ENCODE data around the gene NCKAP1.
"Not testable (repeated sequence)": the region's sequence is repeated elsewhere in the genome, so short reads cannot be mapped to it uniquely, and the experiment has no call there.

Gene NCKAP1

DNA sequence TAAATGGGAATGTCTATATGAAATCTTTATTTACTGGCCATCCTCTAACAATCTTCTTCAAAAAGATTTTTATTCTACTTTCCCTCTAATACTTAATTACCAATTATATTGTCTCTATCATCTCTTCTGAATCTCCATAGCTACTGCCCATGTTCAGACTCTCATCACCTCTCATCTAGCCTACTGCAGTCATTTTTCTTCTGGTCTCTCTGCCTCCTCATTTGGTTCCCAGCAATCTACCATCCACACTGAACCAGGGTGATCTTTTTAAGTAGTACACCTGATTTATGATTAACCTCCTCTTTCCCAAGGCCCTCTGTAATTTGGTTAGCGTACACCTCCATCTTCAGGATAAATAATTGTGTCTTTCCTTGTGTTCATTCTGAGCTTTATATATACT is 57.6 kb downstream of the NCKAP1 start:
- FAIRE-seq, result no peak
- TF ChIP-seq POLR2AphosphoS5 (IDR thresholded peaks at IDR 0.05; ENCODE audit: low read depth, low read length) (no peak), TAF1 (IDR thresholded peaks at IDR 0.05; ENCODE audit: borderline replicate concordance, low read depth, low read length) (no peak), POLR2A (IDR thresholded peaks at IDR 0.05; ENCODE audit: low read depth, low read length) (no peak)
- no peak for DNase-seq (ENCODE audit: insufficient read length)

DNA sequence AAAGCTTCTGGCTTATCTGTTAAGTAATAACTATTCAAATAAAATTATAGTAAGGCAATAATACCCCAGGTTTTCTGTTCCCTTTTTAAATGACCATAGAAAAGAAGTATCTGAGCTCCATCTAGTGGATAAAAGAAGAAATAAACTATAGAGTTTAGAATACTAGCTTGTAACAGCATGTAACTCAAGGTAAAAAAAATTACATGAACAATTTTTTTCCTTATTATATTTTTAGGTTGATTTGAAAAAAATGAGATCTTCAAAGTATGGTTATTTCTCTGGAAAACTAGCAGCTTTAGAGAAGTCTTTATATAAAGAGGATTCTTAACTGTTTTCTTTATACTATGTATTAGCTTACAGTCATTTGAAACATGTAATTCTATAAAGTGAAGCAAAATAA is 58.1 kb downstream of the NCKAP1 start:
- TF ChIP-seq POLR2A (IDR thresholded peaks at IDR 0.05; ENCODE audit: low read depth, low read length), result no peak
- TF ChIP-seq TAF1 (IDR thresholded peaks at IDR 0.05; ENCODE audit: borderline replicate concordance, low read depth, low read length), result no peak
- FAIRE-seq (no peak), DNase-seq (ENCODE audit: insufficient read length) (no peak)

DNA sequence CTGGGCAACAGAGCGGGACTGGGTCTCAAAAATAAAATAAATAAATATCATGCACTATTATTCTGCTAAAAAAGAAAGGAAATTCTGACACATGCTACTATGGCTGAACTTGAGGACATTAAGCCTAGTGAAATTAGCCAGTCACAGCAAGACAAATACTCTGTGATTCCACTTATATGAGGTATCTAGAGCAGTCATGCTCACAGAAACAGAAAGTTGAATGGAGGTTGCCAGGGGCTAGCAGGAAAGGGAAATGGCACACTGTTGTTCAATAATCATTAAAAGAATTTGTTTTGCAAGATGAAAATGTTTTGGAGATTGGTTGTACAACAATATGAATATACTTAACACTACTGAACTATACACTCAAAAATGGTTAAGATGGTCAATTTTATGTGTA is 60.8 kb downstream of the NCKAP1 start:
- DNase-seq (ENCODE audit: insufficient read length) (no peak), FAIRE-seq (peak; percentile 53)
- TF ChIP-seq POLR2A (IDR thresholded peaks at IDR 0.05; ENCODE audit: low read depth, low read length) (no peak), TAF1 (IDR thresholded peaks at IDR 0.05; ENCODE audit: borderline replicate concordance, low read depth, low read length) (no peak)

DNA sequence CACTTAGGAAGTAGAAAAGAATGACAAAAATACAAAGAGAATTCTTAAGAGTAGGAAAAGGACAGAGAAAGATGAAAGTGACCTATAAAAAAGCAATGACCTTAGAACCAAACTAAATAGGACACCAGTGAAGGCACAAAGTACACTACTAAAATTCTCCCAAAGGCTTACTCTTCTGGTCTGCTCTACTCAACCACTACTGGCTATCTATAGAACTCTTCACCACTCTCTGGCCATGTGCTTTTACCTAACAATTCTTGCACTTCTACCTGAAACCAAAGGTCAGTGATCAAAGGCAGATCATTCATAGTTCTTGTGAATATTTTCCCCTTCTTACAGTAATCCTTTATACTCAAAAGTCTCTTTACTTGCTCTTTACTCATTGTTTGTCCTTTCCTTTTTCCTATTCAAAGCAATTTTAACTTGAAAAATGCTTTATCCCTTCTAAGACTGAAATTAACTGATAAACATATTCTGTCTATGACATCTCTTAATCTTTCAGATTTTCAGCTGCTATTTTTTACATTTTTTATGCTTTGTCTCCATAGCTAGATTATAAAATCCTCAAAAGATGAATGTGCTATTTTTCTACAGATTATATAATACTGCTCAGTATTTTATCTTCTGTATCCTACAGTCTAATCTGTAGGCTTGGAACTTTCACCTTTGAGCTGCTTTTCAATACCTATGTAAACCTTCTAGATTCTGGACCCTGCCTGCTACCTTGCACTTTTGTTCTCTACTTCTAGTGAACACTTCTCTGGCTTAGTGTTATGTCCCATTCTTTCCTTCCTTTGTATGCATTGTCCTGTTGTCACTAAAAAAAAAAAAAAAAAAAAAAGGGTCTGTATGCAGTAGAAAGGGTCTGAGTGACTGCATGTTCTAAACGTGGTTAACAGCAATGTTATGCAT is 64.6 kb downstream of the NCKAP1 start:
- no peak for DNase-seq (ENCODE audit: insufficient read length)
- no peak for TF ChIP-seq TAF1 (IDR thresholded peaks at IDR 0.05; ENCODE audit: borderline replicate concordance, low read depth, low read length)
- no peak for TF ChIP-seq POLR2A (IDR thresholded peaks at IDR 0.05; ENCODE audit: low read depth, low read length)
- FAIRE-seq, result no peak

DNA sequence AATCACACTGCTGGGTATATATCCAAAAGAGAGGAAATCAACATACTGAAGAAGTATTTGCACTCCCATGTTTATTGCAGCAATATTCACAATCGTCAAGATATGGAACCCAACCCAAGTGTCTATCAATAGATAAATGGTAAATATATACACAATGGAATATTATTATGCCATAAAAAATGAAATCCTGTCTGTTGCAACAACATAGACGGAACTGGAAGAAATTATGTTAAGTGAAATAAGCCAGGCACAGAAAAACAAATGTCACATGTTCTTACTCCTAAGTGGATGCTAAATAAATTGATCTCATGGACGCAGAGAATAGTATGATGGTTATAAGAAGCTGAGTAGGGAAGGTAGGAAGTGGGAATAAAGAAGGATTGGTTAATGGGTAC is 65.7 kb downstream of the NCKAP1 start:
- FAIRE-seq (no peak), DNase-seq (ENCODE audit: insufficient read length) (no peak)
- TF ChIP-seq TAF1 (IDR thresholded peaks at IDR 0.05; ENCODE audit: borderline replicate concordance, low read depth, low read length) (no peak), POLR2A (IDR thresholded peaks at IDR 0.05; ENCODE audit: low read depth, low read length) (no peak)

DNA sequence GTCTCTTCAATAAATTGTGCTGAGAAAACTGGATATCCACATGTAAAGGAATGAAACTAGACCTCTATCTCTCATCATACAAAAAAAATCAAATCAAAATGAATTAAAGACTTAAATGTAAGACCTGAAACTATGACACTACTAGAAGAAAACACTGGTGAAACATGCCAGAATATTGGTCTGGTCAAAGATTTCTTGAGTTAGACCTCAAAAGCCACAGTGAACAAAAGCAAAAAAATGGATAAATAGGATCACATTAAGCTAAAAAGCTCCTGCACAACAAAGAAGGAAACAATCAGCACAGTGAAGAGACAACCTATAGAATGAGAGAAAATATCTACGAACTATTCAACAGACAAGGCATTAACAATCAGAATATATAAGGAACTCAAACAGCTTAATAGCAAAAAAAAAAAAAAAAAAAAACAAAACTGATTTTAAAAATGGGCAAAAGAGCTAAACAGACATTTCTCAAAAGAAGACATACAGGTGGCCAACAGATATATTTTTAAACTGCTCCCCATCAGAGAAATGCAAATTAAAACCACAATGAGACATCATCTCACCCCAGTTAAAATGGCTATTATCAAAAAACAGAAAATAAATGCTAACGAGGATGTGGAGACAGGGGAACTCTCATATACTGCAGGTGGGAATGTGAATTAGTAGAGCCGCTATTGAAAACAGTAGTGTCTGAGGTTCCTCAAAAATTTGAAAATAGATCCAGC is 66.3 kb downstream of the NCKAP1 start:
- DNase-seq (ENCODE audit: insufficient read length) (no peak), FAIRE-seq (no peak)
- TF ChIP-seq POLR2A (IDR thresholded peaks at IDR 0.05; ENCODE audit: low read depth, low read length), result no peak
- no peak for TF ChIP-seq TAF1 (IDR thresholded peaks at IDR 0.05; ENCODE audit: borderline replicate concordance, low read depth, low read length)
- TF ChIP-seq POLR2AphosphoS5 (IDR thresholded peaks at IDR 0.05; ENCODE audit: low read depth, low read length), result no peak

DNA sequence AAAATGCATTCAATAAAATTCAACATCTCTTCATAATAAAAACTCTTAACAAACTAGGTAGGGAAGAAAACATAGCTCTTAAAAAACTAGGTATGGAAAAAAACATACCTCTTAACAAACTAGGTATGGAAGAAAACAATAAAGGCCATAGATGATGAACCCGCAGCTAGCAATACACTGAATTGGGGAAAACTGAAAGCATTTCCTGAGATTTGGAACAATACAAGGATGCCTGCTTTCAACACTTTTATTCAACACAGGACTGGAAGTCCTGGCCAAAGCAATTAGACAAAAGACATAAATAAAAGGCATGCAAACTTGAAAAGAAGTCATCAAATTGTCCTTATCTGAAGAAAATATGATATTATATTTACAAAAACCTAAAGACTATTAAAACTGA is 67.8 kb downstream of the NCKAP1 start:
- TF ChIP-seq POLR2A (IDR thresholded peaks at IDR 0.05; ENCODE audit: low read depth, low read length) (no peak), TAF1 (IDR thresholded peaks at IDR 0.05; ENCODE audit: borderline replicate concordance, low read depth, low read length) (no peak), POLR2AphosphoS5 (IDR thresholded peaks at IDR 0.05; ENCODE audit: low read depth, low read length) (no peak)
- FAIRE-seq (no peak), DNase-seq (ENCODE audit: insufficient read length) (no peak)

DNA sequence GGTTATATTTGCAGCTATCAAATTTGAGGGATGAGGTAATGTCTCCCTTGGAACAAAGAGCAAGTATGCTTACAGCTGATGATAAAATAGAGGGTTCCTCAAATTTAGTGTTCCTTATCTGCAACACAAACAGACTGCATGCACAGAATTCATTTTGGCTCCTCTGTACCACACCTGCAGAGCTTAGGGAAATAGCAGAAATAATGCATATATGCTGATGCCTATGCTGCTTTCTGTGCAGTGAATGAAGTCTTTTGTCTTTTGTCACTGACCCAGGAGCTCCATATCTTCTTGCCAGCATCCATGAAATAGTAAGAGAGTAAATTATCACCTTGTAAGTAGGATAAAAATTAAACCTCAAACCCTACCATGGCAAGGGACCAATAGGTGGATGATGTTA is 69.8 kb downstream of the NCKAP1 start:
- TF ChIP-seq TAF1 (IDR thresholded peaks at IDR 0.05; ENCODE audit: borderline replicate concordance, low read depth, low read length) (no peak), POLR2AphosphoS5 (IDR thresholded peaks at IDR 0.05; ENCODE audit: low read depth, low read length) (no peak), POLR2A (IDR thresholded peaks at IDR 0.05; ENCODE audit: low read depth, low read length) (no peak)
- FAIRE-seq, result no peak
- no peak for DNase-seq (ENCODE audit: insufficient read length)

DNA sequence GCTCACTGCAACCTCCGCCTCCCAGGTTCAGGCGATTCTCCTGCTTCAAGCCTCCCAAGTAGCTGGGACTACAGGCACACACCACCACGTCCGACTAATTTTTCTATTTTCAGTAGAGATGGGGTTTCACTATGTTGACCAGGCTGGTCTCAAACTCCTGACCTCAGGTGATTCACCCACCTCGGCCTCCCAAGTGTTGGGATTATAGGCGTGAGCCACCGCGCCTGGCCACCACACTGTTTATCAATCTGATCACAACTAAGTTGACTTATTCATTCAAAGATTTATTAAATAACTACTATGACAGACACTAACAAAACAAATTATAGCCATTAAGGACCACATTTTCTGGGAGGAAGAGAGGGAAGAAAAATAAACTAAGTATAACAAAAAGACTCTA is 71.9 kb downstream of the NCKAP1 start:
- DNase-seq (ENCODE audit: insufficient read length); FAIRE-seq: not testable (repeated sequence)

DNA sequence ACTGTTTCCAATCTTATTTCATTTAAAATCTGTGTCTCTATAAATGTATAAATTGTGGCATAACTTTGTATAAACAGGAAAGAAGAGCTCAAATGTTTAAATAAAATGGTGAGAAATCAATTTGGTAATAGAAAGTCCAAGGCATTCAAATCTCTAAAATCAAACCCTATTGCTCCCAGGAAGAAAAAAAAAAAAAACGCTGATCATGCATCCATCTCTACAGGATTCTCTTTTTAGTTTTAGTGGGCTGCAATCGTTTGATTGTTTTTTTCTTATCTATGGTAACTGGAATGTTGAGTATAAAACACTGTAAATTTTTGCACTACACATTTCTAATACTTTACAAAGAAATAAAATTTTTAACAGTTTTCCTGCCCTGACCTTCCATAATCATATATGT is 75.6 kb downstream of the NCKAP1 start:
- no peak for DNase-seq (ENCODE audit: insufficient read length)
- FAIRE-seq, result no peak
- TF ChIP-seq TAF1 (IDR thresholded peaks at IDR 0.05; ENCODE audit: borderline replicate concordance, low read depth, low read length), result no peak
- TF ChIP-seq POLR2AphosphoS5 (IDR thresholded peaks at IDR 0.05; ENCODE audit: low read depth, low read length), result no peak
- no peak for TF ChIP-seq POLR2A (IDR thresholded peaks at IDR 0.05; ENCODE audit: low read depth, low read length)

DNA sequence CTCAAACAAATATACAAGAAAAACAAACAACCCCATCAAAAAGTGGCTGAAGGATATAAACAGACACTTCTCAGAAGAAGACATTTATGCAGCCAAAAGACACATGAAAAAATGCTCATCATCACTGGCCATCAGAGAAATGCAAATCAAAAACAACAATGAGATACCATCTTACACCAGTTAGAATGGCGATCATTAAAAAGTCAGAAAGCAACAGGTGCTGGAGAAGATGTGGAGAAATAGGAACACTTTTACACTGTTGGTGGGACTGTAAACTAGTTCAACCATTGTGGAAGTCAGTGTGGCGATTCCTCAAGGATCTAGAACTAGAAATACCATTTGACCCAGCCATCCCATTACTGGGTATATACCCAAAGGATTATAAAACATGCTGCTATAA is 77.4 kb downstream of the NCKAP1 start:
- not testable (repeated sequence) for FAIRE-seq; DNase-seq (ENCODE audit: insufficient read length)

DNA sequence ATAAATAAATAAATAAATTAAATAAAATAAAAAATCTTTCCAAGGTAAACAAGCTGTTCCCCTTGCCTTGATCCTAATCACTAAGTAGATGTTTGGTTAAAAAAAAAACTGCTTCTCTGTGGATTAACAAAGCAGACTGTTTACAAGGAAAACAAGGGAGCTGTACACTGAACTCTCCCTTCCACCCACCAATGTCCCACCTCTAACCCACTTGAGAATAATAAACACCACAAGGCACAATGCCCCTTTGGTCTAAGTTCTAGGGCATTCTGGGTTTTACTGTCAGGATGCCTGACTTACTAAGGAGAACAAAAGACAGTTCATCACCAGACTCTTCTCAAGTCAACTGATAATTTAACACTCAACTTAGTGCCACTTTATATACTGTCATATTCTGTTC is 83.5 kb downstream of the NCKAP1 start:
- TF ChIP-seq POLR2AphosphoS5 (IDR thresholded peaks at IDR 0.05; ENCODE audit: low read depth, low read length) (no peak), POLR2A (IDR thresholded peaks at IDR 0.05; ENCODE audit: low read depth, low read length) (no peak), TAF1 (IDR thresholded peaks at IDR 0.05; ENCODE audit: borderline replicate concordance, low read depth, low read length) (no peak)
- FAIRE-seq, result no peak
- DNase-seq (ENCODE audit: insufficient read length), result no peak
